Chondrocyte (in vitro differentiated cells): Measurements from ENCODE around the gene FEZF2. TPM values are rescaled to one million over a fixed set of nuclear protein-coding genes. Genes with fewer than 3 reads are reported as not detected.

Experiments
- DNase-seq: peaks from one replicate; pipeline ENCODE4 v3.0.0; 2021; ENCODE audit warnings: mixed read lengths, low spot score
- H3K27ac Mint-ChIP-seq: one replicate; pipeline ENCODE4 v1.8.0; 2021; ENCODE audit warnings: mild to moderate bottlenecking, moderate library complexity, mixed read lengths; ENCODE audit not compliant: unreplicated experiment
- H3K27me3 Mint-ChIP-seq: 2 replicates; pipeline ENCODE4 v1.8.0; 2021; ENCODE audit warnings: low read depth, mixed read lengths
- H3K36me3 Mint-ChIP-seq: 2 replicates; pipeline ENCODE4 v1.8.0; 2021; ENCODE audit warnings: low read depth, mixed read lengths
- H3K4me1 Mint-ChIP-seq: 2 replicates; pipeline ENCODE4 v1.8.0; 2021; ENCODE audit warnings: low read depth, mild to moderate bottlenecking, mixed read lengths
- H3K4me3 Mint-ChIP-seq: one replicate; pipeline ENCODE4 v1.8.0; 2021; ENCODE audit warnings: mild to moderate bottlenecking, moderate library complexity, mixed read lengths; ENCODE audit not compliant: unreplicated experiment
- H3K9me3 Mint-ChIP-seq: 2 replicates; pipeline ENCODE4 v1.8.0; 2021; ENCODE audit warnings: low read depth, mixed read lengths
- CTCF ChIP-seq: fragments of 200-600 bp; sonication (generic); IDR thresholded peaks from 2 replicates; pipeline ENCODE4 v1.5.0; 2021; ENCODE audit warnings: antibody characterized with exemption, mild to moderate bottlenecking, moderate library complexity
- total RNA-seq: library from RNA; stranded (reverse); gene quantifications from 3 replicates; pipeline ENCODE4 v1.2.1, GENCODE V29; 2021

Gene FEZF2
- total RNA-seq, 1 donor from 2014 or later, result not detected

- no peak for DNase-seq
- H3K27me3 Mint-ChIP-seq, result peaks cover 89% of the 10 kb centered on the region
- H3K4me1 Mint-ChIP-seq, result peaks cover 14% of the 10 kb centered on the region
- peak overlapping the region; percentile 25 for H3K4me3 Mint-ChIP-seq
- H3K36me3 Mint-ChIP-seq, result peaks cover 2% of the 10 kb centered on the region
- TF ChIP-seq CTCF, result no peak
- no peak overlapping the region for H3K27ac Mint-ChIP-seq
- H3K9me3 Mint-ChIP-seq, result no peaks in the 10 kb centered on the region
Observed at GRCh38 chr3:62378311-62378789, 5.0 kb upstream of the FEZF2 start.

GRCh38 chr3:62376906-62377877 lies 3.8 kb upstream of the FEZF2 start:
- Mint-ChIP-seq H3K4me3 (no peak overlapping the region), H3K9me3 (no peaks in the 10 kb centered on the region), H3K4me1 (peaks cover 17% of the 10 kb centered on the region), H3K36me3 (peaks cover 2% of the 10 kb centered on the region), H3K27me3 (peaks cover 89% of the 10 kb centered on the region), H3K27ac (no peak overlapping the region)
- peak; percentile 81 for DNase-seq
- no peak for TF ChIP-seq CTCF

GRCh38 chr3:62376454-62376720 lies 3.0 kb upstream of the FEZF2 start:
- peaks cover 2% of the 10 kb centered on the region for H3K36me3 Mint-ChIP-seq
- no peaks in the 10 kb centered on the region for H3K9me3 Mint-ChIP-seq
- no peak overlapping the region for H3K27ac Mint-ChIP-seq
- DNase-seq, result no peak
- H3K4me3 Mint-ChIP-seq, result no peak overlapping the region
- TF ChIP-seq CTCF, result no peak
- peaks cover 86% of the 10 kb centered on the region for H3K27me3 Mint-ChIP-seq
- peaks cover 20% of the 10 kb centered on the region for H3K4me1 Mint-ChIP-seq

- TF ChIP-seq CTCF, result no peak
- no peak overlapping the region for H3K27ac Mint-ChIP-seq
- H3K36me3 Mint-ChIP-seq, result peaks cover 2% of the 10 kb centered on the region
- H3K4me1 Mint-ChIP-seq, result peaks cover 26% of the 10 kb centered on the region
- H3K4me3 Mint-ChIP-seq, result no peak overlapping the region
- DNase-seq, result no peak
- H3K27me3 Mint-ChIP-seq, result peaks cover 86% of the 10 kb centered on the region
- H3K9me3 Mint-ChIP-seq, result no peaks in the 10 kb centered on the region
Observed at GRCh38 chr3:62375655-62376453, 2.5 kb upstream of the FEZF2 start.
